Lower lobe of right lung (tissue), 2 donors: Measurements from ENCODE around the gene SLC10A2. TPM values are rescaled to one million over a fixed set of nuclear protein-coding genes. Genes with fewer than 3 reads are reported as not detected.

Experiments
- ATAC-seq, 2 donors: fragments of 200-7000 bp; cut with Tn5 transposase; one replicate each; pipeline ENCODE4 v1.9.1; 2020 to 2022; ENCODE audit warnings: mild to moderate bottlenecking in 2 of 2, moderate library complexity in 2 of 2
- DNase-seq: peaks from one replicate; pipeline ENCODE4 v3.0.0-alpha.2; 2020
- H3K27ac ChIP-seq: fragments of 200-600 bp; one replicate; pipeline ENCODE4 v1.8.0; 2022
- H3K27me3 ChIP-seq: fragments of 200-600 bp; one replicate; pipeline ENCODE4 v1.8.0; 2022; ENCODE audit warnings: low read depth
- H3K36me3 ChIP-seq: fragments of 200-600 bp; one replicate; pipeline ENCODE4 v1.8.0; 2022; ENCODE audit warnings: mild to moderate bottlenecking
- H3K4me1 ChIP-seq: fragments of 200-600 bp; one replicate; pipeline ENCODE4 v1.8.0; 2022
- H3K4me3 ChIP-seq: fragments of 200-600 bp; one replicate; pipeline ENCODE4 v1.8.0; 2022; ENCODE audit warnings: mild to moderate bottlenecking
- H3K9me3 ChIP-seq: fragments of 200-600 bp; one replicate; pipeline ENCODE4 v1.8.0; 2022
- CTCF ChIP-seq: fragments of 200-600 bp; IDR thresholded peaks from one replicate; pipeline ENCODE4 v1.8.0; 2022; ENCODE audit warnings: antibody characterized with exemption, mild to moderate bottlenecking
- intact Hi-C: fragments of 100-400 bp; cut with DNase I; formaldehyde crosslinking; loops from one replicate; pipeline ENCODE4 v1.11.0; 2022
- total RNA-seq: library from RNA; stranded (reverse); fragmentation: NEBNext Ultra II Directional; extraction: Animal tissue kit (Norgen Biotek cat#: 25700); gene quantifications from one replicate; pipeline ENCODE4 v1.2.1, GENCODE V29; 2021
- donor health status: DM: no; HTN: yes; CAD: no; lungs with severe emphysema.

The SLC10A2 gene
- total RNA-seq, 1 donor from 2014 or later: not detected

GRCh38 chr13:103066781-103067345, 646 bp upstream of the SLC10A2 start:
- Histone ChIP-seq H3K4me3 (no peak overlapping the region), H3K4me1 (no peaks in the 10 kb centered on the region), H3K27me3 (no peaks in the 10 kb centered on the region), H3K36me3 (no peaks in the 10 kb centered on the region), H3K9me3 (no peaks in the 10 kb centered on the region), H3K27ac (no peak overlapping the region)
- TF ChIP-seq CTCF: no peak
- intact Hi-C loops: no loop called here
- ATAC-seq (no peak), DNase-seq (no peak)

GRCh38 chr13:103063376-103063775, 2.8 kb downstream of the SLC10A2 start:
- Histone ChIP-seq H3K27ac (no peak overlapping the region), H3K4me3 (no peak overlapping the region), H3K9me3 (no peaks in the 10 kb centered on the region), H3K27me3 (no peaks in the 10 kb centered on the region), H3K36me3 (no peaks in the 10 kb centered on the region), H3K4me1 (no peaks in the 10 kb centered on the region)
- no peak for TF ChIP-seq CTCF
- intact Hi-C loops: no loop called here
- ATAC-seq (no peak), DNase-seq (no peak)

GRCh38 chr13:103062079-103062478, 4.1 kb downstream of the SLC10A2 start:
- no peak overlapping the region for H3K4me3 ChIP-seq
- no peaks in the 10 kb centered on the region for H3K36me3 ChIP-seq
- H3K9me3 ChIP-seq: no peaks in the 10 kb centered on the region
- no peak for TF ChIP-seq CTCF
- no peaks in the 10 kb centered on the region for H3K27me3 ChIP-seq
- H3K4me1 ChIP-seq: no peaks in the 10 kb centered on the region
- DNase-seq (no peak), ATAC-seq (no peak)
- no peak overlapping the region for H3K27ac ChIP-seq
- intact Hi-C loops: no loop called here

- Histone ChIP-seq H3K4me1 (no peaks in the 10 kb centered on the region), H3K27me3 (no peaks in the 10 kb centered on the region), H3K27ac (no peak overlapping the region), H3K36me3 (no peaks in the 10 kb centered on the region), H3K4me3 (no peak overlapping the region), H3K9me3 (peaks cover 18% of the 10 kb centered on the region)
- no peak for TF ChIP-seq CTCF
- ATAC-seq: no peak
- intact Hi-C loops: no loop called here
- DNase-seq: no peak
These were observed 10.2 kb downstream of the SLC10A2 start for GRCh38 chr13:103056008-103056407.

GRCh38 chr13:103055166-103055565, 11.1 kb downstream of the SLC10A2 start:
- no peak overlapping the region for H3K4me3 ChIP-seq
- no peak for TF ChIP-seq CTCF
- no peak overlapping the region for H3K27ac ChIP-seq
- intact Hi-C loops: no loop called here
- H3K9me3 ChIP-seq: peaks cover 18% of the 10 kb centered on the region
- DNase-seq: no peak
- H3K4me1 ChIP-seq: no peaks in the 10 kb centered on the region
- ATAC-seq: no peak
- no peaks in the 10 kb centered on the region for H3K36me3 ChIP-seq
- no peaks in the 10 kb centered on the region for H3K27me3 ChIP-seq

GRCh38 chr13:103046676-103047075, 19.5 kb downstream of the SLC10A2 start:
- intact Hi-C loops: no loop called here
- no peaks in the 10 kb centered on the region for H3K27me3 ChIP-seq
- H3K27ac ChIP-seq: no peak overlapping the region
- no peaks in the 10 kb centered on the region for H3K4me1 ChIP-seq
- no peak overlapping the region for H3K4me3 ChIP-seq
- H3K36me3 ChIP-seq: no peaks in the 10 kb centered on the region
- H3K9me3 ChIP-seq: no peaks in the 10 kb centered on the region
- TF ChIP-seq CTCF: no peak
- DNase-seq: no peak
- no peak for ATAC-seq
